ENCODE data around the gene TMEM255B.
"Not testable (repeated sequence)": the region's sequence is repeated elsewhere in the genome, so short reads cannot be mapped to it uniquely, and the experiment has no call there.

The TMEM255B gene

GRCh38 chr13:113830426-113830950 is 71.5 kb downstream of the TMEM255B start:
- not testable (repeated sequence) for H3K9ac ChIP-seq (ENCODE audit: low read depth, low read length); H3K27me3 ChIP-seq (ENCODE audit: control insufficient read depth, insufficient read depth, low read length); H3K4me3 ChIP-seq (ENCODE audit: low read length); H3K9me3 ChIP-seq (replicated peaks; ENCODE audit: low read length); H3K4me2 ChIP-seq (ENCODE audit: low read length)
- Histone ChIP-seq H3K36me3 (ENCODE audit: insufficient read depth, low read length) (peaks cover 53% of the 10 kb centered on the region), H3K4me1 (ENCODE audit: control insufficient read depth, insufficient read depth, low read length) (peaks cover 14% of the 10 kb centered on the region)

DNA sequence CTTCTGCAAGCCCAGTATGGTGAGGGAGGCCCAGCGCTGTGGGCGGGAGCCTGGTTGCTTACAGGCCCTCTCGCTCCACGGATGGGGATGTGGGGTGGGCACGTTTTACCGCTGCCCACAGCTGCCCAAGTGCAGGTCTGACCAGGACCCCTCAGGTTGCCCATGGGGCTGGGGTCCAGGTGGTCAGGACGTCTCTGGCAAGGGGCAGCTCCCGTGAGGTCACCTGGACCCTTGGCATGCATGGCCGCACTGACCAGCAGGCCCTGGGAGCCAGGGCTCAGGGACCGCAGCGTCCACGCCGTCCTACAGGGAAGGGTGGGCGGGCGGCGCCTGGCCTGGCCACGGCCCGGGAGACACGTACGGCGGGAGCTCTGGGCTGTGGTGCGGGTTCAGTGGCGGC is 72.0 kb downstream of the TMEM255B start:
- Histone ChIP-seq H3K4me1 (ENCODE audit: control insufficient read depth, insufficient read depth, low read length) (peaks cover 19% of the 10 kb centered on the region), H3K9me3 (replicated peaks; ENCODE audit: low read length) (no peaks in the 10 kb centered on the region), H3K27me3 (ENCODE audit: control insufficient read depth, insufficient read depth, low read length) (no peaks in the 10 kb centered on the region), H3K9ac (ENCODE audit: low read depth, low read length) (no peak overlapping the region), H3K36me3 (ENCODE audit: insufficient read depth, low read length) (peaks cover 51% of the 10 kb centered on the region), H3K4me2 (ENCODE audit: low read length) (no peak overlapping the region), H3K4me3 (ENCODE audit: low read length) (no peak overlapping the region)

- no peaks in the 10 kb centered on the region for H3K9me3 ChIP-seq (replicated peaks; ENCODE audit: low read length)
- H3K4me2 ChIP-seq (ENCODE audit: low read length): no peak overlapping the region
- no peaks in the 10 kb centered on the region for H3K27me3 ChIP-seq (ENCODE audit: control insufficient read depth, insufficient read depth, low read length)
- peaks cover 46% of the 10 kb centered on the region for H3K36me3 ChIP-seq (ENCODE audit: insufficient read depth, low read length)
- H3K4me3 ChIP-seq (ENCODE audit: low read length): no peak overlapping the region
- no peak overlapping the region for H3K9ac ChIP-seq (ENCODE audit: low read depth, low read length)
- H3K4me1 ChIP-seq (ENCODE audit: control insufficient read depth, insufficient read depth, low read length): peaks cover 24% of the 10 kb centered on the region
Measured at GRCh38 chr13:113832205-113832604, 73.2 kb downstream of the TMEM255B start.

GRCh38 chr13:113832631-113833030 is 73.6 kb downstream of the TMEM255B start:
- H3K9me3 ChIP-seq (replicated peaks; ENCODE audit: low read length): no peaks in the 10 kb centered on the region
- peaks cover 42% of the 10 kb centered on the region for H3K36me3 ChIP-seq (ENCODE audit: insufficient read depth, low read length)
- H3K27me3 ChIP-seq (ENCODE audit: control insufficient read depth, insufficient read depth, low read length): no peaks in the 10 kb centered on the region
- H3K9ac ChIP-seq (ENCODE audit: low read depth, low read length): no peak overlapping the region
- no peak overlapping the region for H3K4me3 ChIP-seq (ENCODE audit: low read length)
- H3K4me1 ChIP-seq (ENCODE audit: control insufficient read depth, insufficient read depth, low read length): peaks cover 28% of the 10 kb centered on the region
- H3K4me2 ChIP-seq (ENCODE audit: low read length): no peak overlapping the region

- H3K36me3 ChIP-seq (ENCODE audit: insufficient read depth, low read length): peaks cover 39% of the 10 kb centered on the region
- H3K4me1 ChIP-seq (ENCODE audit: control insufficient read depth, insufficient read depth, low read length): peaks cover 34% of the 10 kb centered on the region
- H3K9me3 ChIP-seq (replicated peaks; ENCODE audit: low read length): no peaks in the 10 kb centered on the region
- no peak overlapping the region for H3K9ac ChIP-seq (ENCODE audit: low read depth, low read length)
- H3K27me3 ChIP-seq (ENCODE audit: control insufficient read depth, insufficient read depth, low read length): no peaks in the 10 kb centered on the region
- H3K4me2 ChIP-seq (ENCODE audit: low read length): no peak overlapping the region
- H3K4me3 ChIP-seq (ENCODE audit: low read length): no peak overlapping the region
Measured at GRCh38 chr13:113833111-113833830, 74.2 kb downstream of the TMEM255B start.

DNA sequence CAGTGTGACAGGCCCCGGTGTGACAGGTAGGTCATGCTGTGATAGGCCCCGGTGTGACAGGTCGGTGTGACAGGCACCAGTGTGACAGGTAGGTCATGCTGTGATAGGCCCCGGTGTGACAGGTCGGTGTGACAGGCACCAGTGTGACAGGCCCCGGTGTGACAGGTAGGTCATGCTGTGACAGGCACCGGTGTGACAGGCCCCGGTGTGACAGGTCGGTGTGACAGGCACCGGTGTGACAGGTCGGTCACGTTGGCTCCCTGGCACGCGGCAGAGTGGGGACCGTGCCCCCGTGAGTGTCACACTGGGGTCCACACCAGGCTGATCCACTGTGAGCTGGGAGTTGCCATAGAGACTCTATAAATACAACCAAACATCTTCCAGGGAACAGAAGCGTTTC is 75.0 kb downstream of the TMEM255B start:
- not testable (repeated sequence) for H3K4me3 ChIP-seq (ENCODE audit: low read length); H3K4me2 ChIP-seq (ENCODE audit: low read length); H3K9me3 ChIP-seq (replicated peaks; ENCODE audit: low read length); H3K9ac ChIP-seq (ENCODE audit: low read depth, low read length); H3K27me3 ChIP-seq (ENCODE audit: control insufficient read depth, insufficient read depth, low read length)
- Histone ChIP-seq H3K4me1 (ENCODE audit: control insufficient read depth, insufficient read depth, low read length) (peaks cover 42% of the 10 kb centered on the region), H3K36me3 (ENCODE audit: insufficient read depth, low read length) (peaks cover 35% of the 10 kb centered on the region)

GRCh38 chr13:113834496-113835200 is 75.6 kb downstream of the TMEM255B start:
- Histone ChIP-seq H3K27me3 (ENCODE audit: control insufficient read depth, insufficient read depth, low read length) (no peaks in the 10 kb centered on the region), H3K36me3 (ENCODE audit: insufficient read depth, low read length) (peaks cover 33% of the 10 kb centered on the region), H3K4me2 (ENCODE audit: low read length) (no peak overlapping the region), H3K9ac (ENCODE audit: low read depth, low read length) (no peak overlapping the region), H3K4me1 (ENCODE audit: control insufficient read depth, insufficient read depth, low read length) (peaks cover 48% of the 10 kb centered on the region), H3K9me3 (replicated peaks; ENCODE audit: low read length) (no peaks in the 10 kb centered on the region), H3K4me3 (ENCODE audit: low read length) (no peak overlapping the region)

DNA sequence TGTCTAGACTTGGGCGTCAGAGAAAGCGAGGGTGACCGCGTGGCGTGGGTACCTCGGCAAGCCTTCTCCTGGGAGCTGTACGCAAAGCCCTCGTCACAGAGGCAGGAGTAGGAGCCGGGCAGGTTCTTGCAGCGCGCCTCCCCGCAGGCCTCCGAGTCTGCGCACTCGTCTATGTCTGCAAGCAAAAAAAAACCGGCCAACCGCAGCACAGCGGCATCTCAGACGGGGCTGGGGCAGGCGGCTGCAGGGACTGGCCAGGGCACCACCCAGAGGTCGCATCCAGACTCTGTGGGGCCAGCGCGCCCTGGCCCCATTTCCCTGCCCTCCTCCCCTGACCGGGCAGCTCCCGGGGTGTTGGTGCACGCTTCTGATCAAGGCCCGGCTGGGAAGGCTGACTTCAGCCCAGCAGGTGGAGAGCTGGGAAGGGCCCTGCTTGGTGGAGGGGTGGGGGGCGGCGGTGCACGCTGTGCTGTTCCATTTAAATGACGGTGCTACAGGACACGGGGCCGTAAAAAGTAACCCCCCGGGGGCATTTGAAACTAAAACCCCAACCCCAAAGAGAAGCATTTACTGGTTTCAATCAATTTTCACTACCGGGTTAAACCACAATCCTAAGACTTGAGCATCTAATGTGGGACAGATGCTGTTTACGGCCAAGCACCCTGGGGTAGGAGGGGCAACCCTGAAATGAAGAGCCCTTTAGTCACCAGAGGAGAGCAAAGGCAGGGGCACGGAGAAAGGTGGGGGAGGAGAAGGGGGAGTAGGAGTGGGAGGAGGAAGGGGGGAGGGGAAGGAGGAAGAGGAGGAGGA is 76.6 kb downstream of the TMEM255B start:
- Histone ChIP-seq H3K36me3 (ENCODE audit: insufficient read depth, low read length) (peaks cover 43% of the 10 kb centered on the region), H3K4me2 (ENCODE audit: low read length) (no peak overlapping the region), H3K27me3 (ENCODE audit: control insufficient read depth, insufficient read depth, low read length) (no peaks in the 10 kb centered on the region), H3K4me3 (ENCODE audit: low read length) (no peak overlapping the region), H3K4me1 (ENCODE audit: control insufficient read depth, insufficient read depth, low read length) (peaks cover 58% of the 10 kb centered on the region), H3K9ac (ENCODE audit: low read depth, low read length) (no peak overlapping the region), H3K9me3 (replicated peaks; ENCODE audit: low read length) (no peaks in the 10 kb centered on the region)

- H3K4me1 ChIP-seq (ENCODE audit: control insufficient read depth, insufficient read depth, low read length): peaks cover 61% of the 10 kb centered on the region
- peak overlapping the region; percentile 76 for H3K9ac ChIP-seq (ENCODE audit: low read depth, low read length)
Measured at GRCh38 chr13:113836768-113837559, 77.9 kb downstream of the TMEM255B start.

GRCh38 chr13:113837560-113838355 is 78.7 kb downstream of the TMEM255B start:
- no peaks in the 10 kb centered on the region for H3K27me3 ChIP-seq (ENCODE audit: control insufficient read depth, insufficient read depth, low read length)
- no peaks in the 10 kb centered on the region for H3K9me3 ChIP-seq (replicated peaks; ENCODE audit: low read length)
- H3K4me3 ChIP-seq (ENCODE audit: low read length): peak overlapping the region; percentile 62
- H3K9ac ChIP-seq (ENCODE audit: low read depth, low read length): peak overlapping the region; percentile 76
- peaks cover 53% of the 10 kb centered on the region for H3K4me1 ChIP-seq (ENCODE audit: control insufficient read depth, insufficient read depth, low read length)
- H3K36me3 ChIP-seq (ENCODE audit: insufficient read depth, low read length): peaks cover 49% of the 10 kb centered on the region
- peak overlapping the region; percentile 68 for H3K4me2 ChIP-seq (ENCODE audit: low read length)

More at GRCh38 chr13:113836768-113837559, 77.9 kb downstream of the TMEM255B start:
- Histone ChIP-seq H3K9me3 (replicated peaks; ENCODE audit: low read length) (no peaks in the 10 kb centered on the region), H3K4me2 (ENCODE audit: low read length) (peak overlapping the region; percentile 55), H3K36me3 (ENCODE audit: insufficient read depth, low read length) (peaks cover 49% of the 10 kb centered on the region), H3K27me3 (ENCODE audit: control insufficient read depth, insufficient read depth, low read length) (no peaks in the 10 kb centered on the region), H3K4me3 (ENCODE audit: low read length) (no peak overlapping the region)
